GM18519 (cell line): ENCODE data around the gene C16orf46.
A peak's percentile ranks its signal among the peaks of the same experiment; 100 is the strongest.
"Not testable (repeated sequence)": the region's sequence is repeated elsewhere in the genome, so short reads cannot be mapped to it uniquely, and the experiment has no call there.

Experiments
- ATAC-seq: cut with Tn5 transposase; IDR thresholded peaks from one replicate; pipeline ENCODE4 v1.9.1; 2021; ENCODE audit warnings: mild to moderate bottlenecking, moderate library complexity; ENCODE audit not compliant: unreplicated experiment, low FRiP score

The C16orf46 gene

DNA sequence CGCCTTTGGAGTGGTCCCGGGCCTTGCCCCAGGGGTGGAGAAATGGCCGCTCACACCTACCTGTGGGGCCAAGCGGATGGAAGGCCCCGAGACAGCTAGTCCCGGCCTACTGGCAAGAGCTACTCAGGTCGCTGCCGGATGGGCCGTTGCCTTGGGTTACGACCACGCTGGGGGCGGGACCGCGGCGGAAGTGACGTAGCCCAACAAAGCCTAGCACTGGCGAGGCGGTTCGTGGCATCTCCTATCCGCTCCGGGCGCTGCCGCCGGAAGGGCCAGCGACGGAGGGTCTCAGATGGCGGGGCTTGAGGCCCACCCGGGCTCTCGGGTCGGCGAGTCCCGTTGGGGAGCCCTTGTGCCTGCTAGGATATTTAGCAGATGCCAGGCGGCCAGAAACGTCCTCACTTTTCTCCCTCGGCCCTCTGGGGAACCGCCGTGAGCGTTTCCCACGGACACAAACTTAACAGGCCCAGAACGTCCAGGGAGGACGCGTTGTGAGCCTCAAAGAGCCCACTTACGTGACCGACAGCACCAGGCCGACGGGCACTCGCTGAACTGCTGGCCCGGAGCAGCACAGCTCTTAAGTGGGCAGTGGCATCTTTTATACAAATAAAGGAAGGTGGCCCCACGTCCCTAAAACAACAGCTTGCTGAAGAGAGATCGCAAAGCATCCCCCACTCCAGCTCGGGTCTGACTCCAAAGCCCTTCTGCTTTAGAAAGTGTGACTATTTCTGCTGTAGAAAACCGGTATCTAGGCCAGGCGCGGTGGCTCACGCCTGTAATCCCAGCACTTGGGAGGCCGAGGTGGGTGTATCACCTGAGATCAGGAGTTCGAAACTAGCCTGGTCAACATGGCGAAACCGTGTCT is at the start of gene C16orf46:
Gene C16orf46 (minus strand): TSS at position 163 of the 865 bp plus-strand sequence. CDS start 13,283 bp downstream, outside the sequence.
- peak; percentile 92 for ATAC-seq

GRCh38 chr16:81123092-81123852 is 46.2 kb upstream of the C16orf46 start:
- ATAC-seq = no peak

GRCh38 chr16:81121474-81121990 is 44.5 kb upstream of the C16orf46 start:
- ATAC-seq = no peak

DNA sequence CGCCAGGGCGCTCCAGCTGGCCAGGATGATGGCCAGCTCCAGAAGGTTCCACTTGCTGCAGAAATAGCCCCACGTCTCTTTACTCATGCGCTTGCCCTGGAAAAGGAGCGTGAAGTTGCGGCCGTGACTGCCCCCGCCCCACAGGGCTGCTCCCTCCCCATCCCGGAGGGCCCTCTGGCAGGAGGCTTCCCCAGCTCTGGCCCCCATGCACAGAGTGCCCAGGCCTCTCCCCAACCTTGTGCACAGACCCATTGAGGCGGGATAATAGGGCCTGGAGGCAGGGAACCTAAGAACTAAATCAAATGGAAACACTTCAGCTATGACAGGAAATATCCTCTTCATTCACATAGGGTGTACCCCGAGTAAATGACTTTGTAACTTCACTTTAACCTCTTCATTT is 40.4 kb upstream of the C16orf46 start:
- no peak for ATAC-seq

GRCh38 chr16:81116285-81116684 is 39.2 kb upstream of the C16orf46 start:
- ATAC-seq = no peak

DNA sequence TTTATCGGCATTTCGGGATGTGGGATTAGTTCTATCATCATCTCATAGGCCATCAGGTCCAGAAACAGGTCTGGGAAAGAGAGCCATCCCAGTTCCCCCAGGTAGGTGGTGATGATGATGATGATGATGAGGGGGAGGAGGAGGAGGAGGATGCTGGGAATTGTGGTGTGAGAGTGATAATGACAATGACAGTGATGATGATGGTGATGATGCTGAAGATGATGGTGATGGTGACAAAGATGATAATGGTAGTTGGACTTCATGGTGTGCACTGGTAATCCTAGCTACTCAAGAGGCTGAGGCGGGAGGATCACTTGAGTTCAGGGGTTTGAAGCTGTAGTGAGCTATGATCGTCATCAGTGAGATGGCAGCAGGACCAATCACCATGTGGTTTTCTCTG is 35.4 kb upstream of the C16orf46 start:
- no peak for ATAC-seq

- not testable (repeated sequence) for ATAC-seq
These were observed 32.2 kb upstream of the C16orf46 start for GRCh38 chr16:81109274-81109673.

GRCh38 chr16:81107511-81107910 is 30.5 kb upstream of the C16orf46 start:
- ATAC-seq = no peak

DNA sequence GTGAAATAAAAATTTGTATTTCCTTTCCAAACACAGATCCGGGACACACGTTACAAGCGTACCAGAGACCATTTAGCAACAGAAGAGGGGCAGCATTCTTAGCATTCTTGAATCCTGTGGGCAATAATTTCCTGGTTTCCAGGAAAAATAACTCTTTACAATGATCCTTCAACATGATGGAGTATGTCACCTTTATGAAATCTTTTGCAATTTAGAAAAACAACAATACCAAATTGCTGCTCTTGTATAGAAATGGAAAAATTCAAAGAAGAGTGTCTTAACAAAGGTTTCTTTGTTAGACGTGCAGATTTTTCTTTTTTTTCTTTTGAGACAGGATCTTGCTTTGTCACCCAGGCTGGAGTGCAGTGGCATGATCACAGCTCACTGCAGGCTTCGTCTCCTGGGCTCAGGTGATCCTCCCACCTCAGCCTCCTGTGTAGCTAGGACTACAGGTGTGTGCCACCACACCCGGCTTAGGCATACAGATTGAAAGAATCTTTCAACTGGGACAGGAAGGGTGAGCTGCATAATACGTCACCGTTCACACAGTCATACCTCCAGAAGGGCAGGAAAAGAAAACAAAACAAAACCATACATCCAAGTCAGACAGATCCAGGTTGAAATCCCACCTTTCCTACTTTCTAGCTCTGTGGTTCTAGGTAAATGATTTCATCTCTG is 29.9 kb upstream of the C16orf46 start:
- ATAC-seq = no peak

GRCh38 chr16:81105946-81106345 is 28.9 kb upstream of the C16orf46 start:
- ATAC-seq = no peak

- no peak for ATAC-seq
These were observed 24.7 kb upstream of the C16orf46 start for GRCh38 chr16:81101702-81102101.

GRCh38 chr16:81099958-81100357 is 22.9 kb upstream of the C16orf46 start:
- no peak for ATAC-seq

- ATAC-seq = no peak
These were observed 20.2 kb upstream of the C16orf46 start for GRCh38 chr16:81097230-81097629.

GRCh38 chr16:81096715-81097208 is 19.7 kb upstream of the C16orf46 start:
- no peak for ATAC-seq

- ATAC-seq = peak; percentile 95
These were observed 19.1 kb upstream of the C16orf46 start, which contains the start of gene GCSH for GRCh38 chr16:81095953-81096714. Gene GCSH, minus strand, starts transcription at chr16:81096395. Its CDS starts 117 bp downstream, at chr16:81096278.

DNA sequence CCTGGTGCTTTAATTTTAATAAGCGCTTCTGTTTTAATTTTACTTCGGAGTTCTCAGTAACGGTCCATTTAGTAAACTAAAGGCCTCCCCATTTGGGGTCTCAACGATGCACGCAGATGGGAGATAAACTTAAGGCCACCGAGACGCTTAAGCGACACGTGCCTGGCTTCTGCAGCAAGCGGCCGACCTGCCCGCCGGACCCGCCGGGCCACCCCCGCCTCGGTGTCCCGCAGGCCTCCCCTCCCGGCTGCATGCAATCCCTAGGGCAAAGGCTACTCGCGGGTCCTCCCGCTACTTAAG is 18.6 kb upstream of the C16orf46 start:
- ATAC-seq = peak; percentile 1

DNA sequence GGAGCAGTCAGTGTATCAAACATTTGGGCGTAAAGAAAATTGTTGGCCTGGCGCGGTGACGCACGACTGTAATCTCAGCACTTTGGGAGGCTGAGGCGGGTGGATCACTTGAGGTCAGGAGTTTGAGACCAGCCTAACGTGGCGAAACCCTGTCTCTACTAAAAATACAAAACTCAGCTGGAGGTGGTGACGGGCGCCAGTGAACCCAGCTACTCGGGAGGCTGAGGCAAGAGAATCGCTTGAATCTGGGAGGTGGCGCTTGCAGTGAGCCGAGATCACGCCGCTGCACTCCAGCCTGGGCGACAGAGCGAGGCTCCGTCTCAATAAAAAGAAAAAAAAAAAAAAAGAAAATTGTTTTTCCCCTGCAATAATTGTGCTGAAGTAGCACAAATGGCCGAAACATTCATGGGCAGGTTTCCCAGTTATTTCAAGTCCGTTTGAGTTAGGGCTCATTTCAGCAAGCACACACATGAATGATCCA is 17.8 kb upstream of the C16orf46 start:
- ATAC-seq = no peak

DNA sequence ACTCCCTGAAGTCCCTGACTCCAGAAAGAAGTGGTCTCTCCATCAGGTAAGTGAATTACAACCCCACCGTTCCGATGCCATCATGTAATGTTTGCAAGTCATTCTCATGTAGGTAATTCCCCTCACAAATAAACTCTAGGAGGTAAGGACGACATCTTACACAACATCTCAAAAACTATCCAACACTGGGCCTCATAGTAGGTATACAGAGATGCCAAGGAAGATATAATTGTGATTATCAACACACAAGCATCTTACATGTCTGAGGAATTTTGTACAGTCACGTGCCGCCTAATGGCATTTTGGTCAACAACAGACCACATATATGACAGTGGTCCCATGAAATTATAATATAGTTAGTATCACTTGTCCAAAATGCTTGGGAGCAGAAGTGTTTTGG is 11.8 kb upstream of the C16orf46 start:
- no peak for ATAC-seq

DNA sequence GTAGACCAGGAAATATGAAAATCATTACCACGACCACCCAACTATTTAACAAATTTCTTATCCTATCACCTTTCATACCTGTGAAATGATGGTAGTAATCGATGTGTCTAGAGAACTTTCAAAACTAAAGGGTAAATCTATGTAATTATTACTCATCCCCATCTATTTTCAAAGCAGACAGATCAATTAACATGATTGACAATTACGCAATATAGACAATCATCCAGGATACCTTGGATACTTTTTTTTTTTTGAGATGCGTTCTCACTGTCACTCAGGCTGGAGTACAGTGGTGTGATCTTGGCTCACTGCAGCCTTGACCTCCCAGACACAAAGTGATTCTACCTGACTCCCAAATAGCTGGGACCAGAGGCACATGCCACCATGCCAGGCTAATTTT is 4.0 kb upstream of the C16orf46 start:
- no peak for ATAC-seq

- no peak for ATAC-seq
These were observed 3.2 kb upstream of the C16orf46 start for GRCh38 chr16:81080233-81080632.
